ENCODE data around the gene BOLA1.

Gene BOLA1

DNA sequence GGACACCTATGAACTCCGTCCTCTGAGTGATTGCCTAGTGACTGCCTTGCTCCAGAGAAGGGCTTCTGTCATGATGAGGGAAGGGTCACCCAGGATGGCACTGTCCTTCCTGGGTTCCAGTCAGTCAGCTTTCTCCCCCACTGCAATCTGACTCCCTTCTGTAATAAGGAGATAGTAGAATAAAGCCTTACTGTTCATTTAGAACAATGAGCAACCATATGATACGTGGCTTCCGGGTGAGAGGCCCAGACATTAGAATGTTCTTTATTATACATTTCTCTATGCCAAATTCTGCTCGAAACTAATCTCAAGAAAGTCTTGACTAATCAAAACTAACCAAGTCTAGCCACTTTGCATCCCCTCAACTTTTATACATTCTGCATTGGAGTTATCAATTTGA lies 45.8 kb downstream of the BOLA1 start:
- no peak overlapping the region for H3K4me3 ChIP-seq (ENCODE audit: low read depth, low read length)
- TF ChIP-seq, protein P1, sequence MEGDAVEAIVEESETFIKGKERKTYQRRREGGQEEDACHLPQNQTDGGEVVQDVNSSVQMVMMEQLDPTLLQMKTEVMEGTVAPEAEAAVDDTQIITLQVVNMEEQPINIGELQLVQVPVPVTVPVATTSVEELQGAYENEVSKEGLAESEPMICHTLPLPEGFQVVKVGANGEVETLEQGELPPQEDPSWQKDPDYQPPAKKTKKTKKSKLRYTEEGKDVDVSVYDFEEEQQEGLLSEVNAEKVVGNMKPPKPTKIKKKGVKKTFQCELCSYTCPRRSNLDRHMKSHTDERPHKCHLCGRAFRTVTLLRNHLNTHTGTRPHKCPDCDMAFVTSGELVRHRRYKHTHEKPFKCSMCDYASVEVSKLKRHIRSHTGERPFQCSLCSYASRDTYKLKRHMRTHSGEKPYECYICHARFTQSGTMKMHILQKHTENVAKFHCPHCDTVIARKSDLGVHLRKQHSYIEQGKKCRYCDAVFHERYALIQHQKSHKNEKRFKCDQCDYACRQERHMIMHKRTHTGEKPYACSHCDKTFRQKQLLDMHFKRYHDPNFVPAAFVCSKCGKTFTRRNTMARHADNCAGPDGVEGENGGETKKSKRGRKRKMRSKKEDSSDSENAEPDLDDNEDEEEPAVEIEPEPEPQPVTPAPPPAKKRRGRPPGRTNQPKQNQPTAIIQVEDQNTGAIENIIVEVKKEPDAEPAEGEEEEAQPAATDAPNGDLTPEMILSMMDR (IDR thresholded peaks at IDR 0.05; ENCODE audit: control insufficient read depth, extremely low read depth, insufficient read depth): no peak
- no peak for DNase-seq (ENCODE audit: low read depth)

DNA sequence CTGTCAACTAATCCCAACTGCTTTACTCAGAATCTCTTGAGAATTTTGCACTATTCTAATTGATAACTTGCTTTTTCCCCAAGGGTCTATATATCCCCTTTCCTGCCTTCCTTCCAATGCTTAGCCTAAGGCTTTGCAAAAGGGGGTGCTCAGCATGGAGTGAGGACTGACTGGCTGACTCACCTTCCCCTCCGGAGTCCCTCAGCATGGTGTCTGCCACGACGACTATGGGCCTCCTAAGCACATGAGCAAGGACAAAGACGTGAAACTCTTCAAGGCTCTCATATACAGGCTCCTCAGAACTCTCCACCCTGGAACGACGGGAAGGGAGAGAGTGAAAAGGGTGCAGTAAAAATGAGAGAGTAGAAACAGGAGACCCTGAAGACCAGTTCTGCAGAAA lies 50.5 kb downstream of the BOLA1 start:
- DNase-seq (ENCODE audit: low read depth): no peak
- TF ChIP-seq, protein P1 (IDR thresholded peaks at IDR 0.05; ENCODE audit: control insufficient read depth, extremely low read depth, insufficient read depth): no peak
- no peak overlapping the region for H3K4me3 ChIP-seq (ENCODE audit: low read depth, low read length)
